Epithelial cell of proximal tubule (primary cell): ENCODE results near the gene ARPC5. TPM values are rescaled to one million over a fixed set of nuclear protein-coding genes. Genes with fewer than 3 reads are reported as not detected.
A peak's percentile ranks its signal among the peaks of the same experiment; 100 is the strongest.

Source experiments
- DNase-seq: peaks from one replicate; pipeline ENCODE4 v3.0.0-alpha.2; 2011; ENCODE audit warnings: low read depth
- H3K4me3 ChIP-seq: 2 replicates; pipeline ENCODE4 v1.5.1; 2011; ENCODE audit warnings: low read depth, mild to moderate bottlenecking, low read length
- total RNA-seq: library from RNA; depleted of rRNA; stranded (reverse); fragments of >200 nt; gene quantifications from 2 replicates; pipeline ENCODE4 v1.2.3, GENCODE V29; 2015
- TF ChIP-seq, protein P1 (sequence below): conservative IDR thresholded peaks from 2 replicates; pipeline ENCODE4 v1.5.1; 2012; ENCODE audit warnings: low read depth, mild to moderate bottlenecking, low read length

Gene ARPC5
- total RNA-seq, 1 donor from 2014 or later, result 94.4 TPM

DNA sequence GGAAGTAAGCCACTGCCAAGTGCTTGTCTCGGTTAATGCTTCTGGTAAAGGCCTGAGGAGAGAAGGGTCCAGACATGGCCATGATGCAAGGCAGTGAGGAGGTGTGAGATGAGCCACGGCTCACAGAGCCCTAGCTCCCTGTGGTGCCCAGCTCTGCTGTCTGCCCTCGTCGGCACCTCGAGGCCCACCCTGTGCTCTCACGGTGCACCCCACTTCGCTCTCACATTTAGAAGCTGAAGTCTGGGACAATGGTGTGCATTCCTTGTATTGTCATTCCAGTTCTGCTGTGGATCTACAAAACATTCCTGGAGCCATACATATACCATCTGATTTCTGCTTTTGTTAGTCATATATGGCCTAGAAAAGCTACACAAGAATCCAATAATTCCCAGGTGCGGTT lies 48.7 kb downstream of the ARPC5 start:
- no peak for DNase-seq
- TF ChIP-seq, protein P1, sequence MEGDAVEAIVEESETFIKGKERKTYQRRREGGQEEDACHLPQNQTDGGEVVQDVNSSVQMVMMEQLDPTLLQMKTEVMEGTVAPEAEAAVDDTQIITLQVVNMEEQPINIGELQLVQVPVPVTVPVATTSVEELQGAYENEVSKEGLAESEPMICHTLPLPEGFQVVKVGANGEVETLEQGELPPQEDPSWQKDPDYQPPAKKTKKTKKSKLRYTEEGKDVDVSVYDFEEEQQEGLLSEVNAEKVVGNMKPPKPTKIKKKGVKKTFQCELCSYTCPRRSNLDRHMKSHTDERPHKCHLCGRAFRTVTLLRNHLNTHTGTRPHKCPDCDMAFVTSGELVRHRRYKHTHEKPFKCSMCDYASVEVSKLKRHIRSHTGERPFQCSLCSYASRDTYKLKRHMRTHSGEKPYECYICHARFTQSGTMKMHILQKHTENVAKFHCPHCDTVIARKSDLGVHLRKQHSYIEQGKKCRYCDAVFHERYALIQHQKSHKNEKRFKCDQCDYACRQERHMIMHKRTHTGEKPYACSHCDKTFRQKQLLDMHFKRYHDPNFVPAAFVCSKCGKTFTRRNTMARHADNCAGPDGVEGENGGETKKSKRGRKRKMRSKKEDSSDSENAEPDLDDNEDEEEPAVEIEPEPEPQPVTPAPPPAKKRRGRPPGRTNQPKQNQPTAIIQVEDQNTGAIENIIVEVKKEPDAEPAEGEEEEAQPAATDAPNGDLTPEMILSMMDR, result no peak
- H3K4me3 ChIP-seq, result no peak overlapping the region

DNA sequence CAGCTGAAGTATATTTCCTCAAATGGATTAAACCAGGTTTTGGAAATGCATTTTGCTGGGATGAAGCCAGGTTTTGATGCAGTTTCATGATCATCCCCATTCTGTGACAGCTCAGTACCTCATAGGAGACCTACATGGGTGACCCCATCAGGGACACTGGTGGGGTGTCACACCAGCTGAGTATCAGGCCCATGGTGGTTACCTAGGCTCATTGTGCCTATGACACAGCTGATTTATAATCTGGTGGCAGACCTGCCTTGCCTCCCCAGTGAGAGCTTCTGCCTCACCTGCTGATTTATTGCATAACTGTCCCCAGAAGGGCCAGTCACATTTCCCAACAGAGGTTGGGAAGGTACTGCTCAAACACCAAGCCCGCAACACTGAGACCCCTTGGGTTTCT lies 49.1 kb downstream of the ARPC5 start:
- no peak for DNase-seq
- no peak overlapping the region for H3K4me3 ChIP-seq
- TF ChIP-seq, protein P1, result no peak

DNA sequence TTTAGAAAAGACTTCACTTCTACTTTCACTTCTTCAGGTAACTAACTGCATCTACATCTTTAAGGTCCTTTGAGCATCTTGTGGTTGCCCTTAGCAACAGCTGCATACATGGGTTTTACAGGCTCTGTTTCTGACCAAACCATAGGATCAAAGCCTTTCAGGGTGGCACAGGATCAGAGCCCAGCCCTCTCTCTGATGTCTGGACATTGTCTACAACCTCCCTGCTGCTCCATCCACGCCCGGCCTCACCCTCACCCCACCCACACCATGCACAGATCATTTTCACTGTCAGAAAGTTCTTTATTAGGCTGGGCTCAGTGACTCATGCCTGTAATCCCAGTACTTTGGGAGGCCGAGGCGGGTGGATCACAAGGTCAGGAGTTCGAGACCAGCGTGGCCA lies 50.5 kb downstream of the ARPC5 start:
- DNase-seq, result no peak
- TF ChIP-seq, protein P1, result no peak
- H3K4me3 ChIP-seq, result no peak overlapping the region

DNA sequence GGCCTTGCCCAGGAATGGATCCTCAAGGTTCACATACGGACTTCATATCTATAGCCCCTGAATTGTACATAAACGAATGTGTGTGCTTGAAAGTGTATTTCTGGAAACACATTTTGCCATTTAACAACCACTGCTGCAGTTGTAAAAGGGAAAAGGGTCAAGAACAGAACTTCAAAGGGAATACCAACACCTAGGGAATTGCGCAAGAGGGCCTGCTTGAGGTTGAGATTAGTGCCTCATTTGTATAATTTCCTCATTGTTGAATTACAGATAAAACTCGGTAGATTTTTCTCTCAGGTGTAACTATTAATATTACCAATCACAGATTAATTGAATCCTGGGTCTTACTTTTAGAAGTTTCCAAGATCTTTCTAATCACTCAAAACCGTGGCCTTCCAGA lies 51.4 kb downstream of the ARPC5 start:
- no peak overlapping the region for H3K4me3 ChIP-seq
- TF ChIP-seq, protein P1, result no peak
- DNase-seq, result no peak

DNA sequence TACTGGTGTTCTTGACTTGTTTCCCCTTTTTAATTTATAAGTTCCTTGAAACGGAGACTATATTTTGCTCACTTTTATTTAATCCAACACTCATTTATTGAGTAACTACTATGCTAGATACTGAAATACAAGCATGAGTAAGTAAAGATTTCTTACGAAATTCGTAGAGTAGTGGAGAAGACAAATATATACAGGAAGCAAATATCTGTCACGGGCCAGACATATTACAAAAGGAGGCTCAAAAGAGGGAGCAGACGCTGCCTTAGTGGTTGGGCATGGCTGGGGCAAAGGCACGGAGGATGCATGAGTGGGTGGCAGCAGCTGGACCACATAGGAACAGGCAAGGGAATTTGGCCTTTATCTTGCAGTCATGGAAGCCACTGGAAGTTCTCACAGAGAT lies 52.1 kb downstream of the ARPC5 start:
- no peak overlapping the region for H3K4me3 ChIP-seq
- TF ChIP-seq, protein P1, result no peak
- DNase-seq, result no peak

DNA sequence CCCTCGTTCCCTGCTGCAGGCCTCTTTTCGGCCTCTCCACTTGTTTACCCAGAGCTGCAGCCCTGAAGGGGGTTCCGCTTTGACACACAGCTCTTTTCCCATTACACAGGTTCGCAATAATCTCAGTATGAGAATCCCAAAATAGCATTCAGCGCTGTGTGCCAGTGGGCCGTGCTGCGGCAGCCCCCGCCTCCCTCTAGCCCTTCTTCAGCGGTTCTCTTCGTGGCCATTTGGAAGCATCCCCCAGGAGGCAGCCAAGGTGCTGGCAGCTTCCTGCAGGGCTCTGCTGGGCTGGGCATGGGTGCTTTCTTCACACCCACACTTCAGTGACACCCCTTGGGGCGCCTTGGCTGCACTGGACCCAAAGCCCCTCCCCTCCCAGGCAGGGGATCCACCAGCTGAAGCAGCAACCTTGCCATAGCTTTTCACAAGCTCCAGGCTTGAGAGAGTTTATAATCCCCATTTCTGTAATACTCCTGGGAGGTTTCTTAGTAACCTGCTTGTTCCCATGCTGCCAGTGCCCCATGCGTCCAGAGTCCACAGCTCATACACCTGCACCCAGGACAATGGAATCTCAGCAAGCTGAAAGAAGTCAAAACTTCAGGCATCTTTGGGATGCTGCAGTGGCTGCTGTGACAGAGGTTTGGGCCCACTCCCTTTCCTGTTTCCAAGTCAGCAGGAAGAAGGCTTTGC lies 53.4 kb downstream of the ARPC5 start:
- DNase-seq, result no peak
- H3K4me3 ChIP-seq, result no peak overlapping the region
- TF ChIP-seq, protein P1, result no peak

DNA sequence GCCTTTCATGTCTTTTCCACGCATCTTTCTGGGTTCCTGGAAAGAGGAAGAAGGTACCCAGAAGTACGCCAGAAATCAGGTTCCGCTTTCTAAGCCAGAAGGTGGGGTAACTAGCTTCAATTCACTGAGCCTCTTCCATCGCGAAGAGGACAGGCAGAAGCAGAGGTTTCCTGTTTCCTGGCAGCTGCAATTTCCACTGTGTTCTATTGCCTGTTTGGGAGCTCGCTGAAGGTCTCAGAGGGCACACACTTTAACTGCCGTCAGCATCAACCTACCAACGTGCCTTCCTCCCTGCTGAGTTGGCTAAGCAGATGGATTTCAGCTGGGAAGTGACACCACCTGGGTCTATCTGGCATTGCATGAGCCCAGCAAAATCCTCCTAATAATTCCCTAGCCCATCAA lies 55.3 kb downstream of the ARPC5 start:
- no peak for DNase-seq
- H3K4me3 ChIP-seq, result no peak overlapping the region
- TF ChIP-seq, protein P1, result peak; percentile 50
